ENCODE results near the gene ABCB11.

The ABCB11 gene

GRCh38 chr2:168986398-168986943 lies 44.7 kb downstream of the ABCB11 start:
- H3K4me3 ChIP-seq (ENCODE audit: low read depth, low read length) = no peak overlapping the region
- no peak for TF ChIP-seq CTCF (IDR thresholded peaks at IDR 0.05; ENCODE audit: low read depth, low read length, missing control alignments)
- DNase-seq (ENCODE audit: low read depth) = no peak
- in situ Hi-C loops (cut with HindIII; ENCODE audit: low sequenced_read_pairs) = no loop called here

- in situ Hi-C loops (cut with HindIII; ENCODE audit: low sequenced_read_pairs) = no loop called here
- no peak overlapping the region for H3K4me3 ChIP-seq (ENCODE audit: low read depth, low read length)
- DNase-seq (ENCODE audit: low read depth) = no peak
- TF ChIP-seq CTCF (IDR thresholded peaks at IDR 0.05; ENCODE audit: low read depth, low read length, missing control alignments) = no peak
Observed at GRCh38 chr2:168981651-168982050, 49.5 kb downstream of the ABCB11 start.

- DNase-seq (ENCODE audit: low read depth) = no peak
- no peak overlapping the region for H3K4me3 ChIP-seq (ENCODE audit: low read depth, low read length)
- TF ChIP-seq CTCF (IDR thresholded peaks at IDR 0.05; ENCODE audit: low read depth, low read length, missing control alignments) = no peak
- in situ Hi-C loops (cut with HindIII; ENCODE audit: low sequenced_read_pairs) = no loop called here
Observed at GRCh38 chr2:168978461-168978861, 52.7 kb downstream of the ABCB11 start.

- DNase-seq (ENCODE audit: low read depth) = no peak
- H3K4me3 ChIP-seq (ENCODE audit: low read depth, low read length) = no peak overlapping the region
- in situ Hi-C loops (cut with HindIII; ENCODE audit: low sequenced_read_pairs) = no loop called here
- TF ChIP-seq CTCF (IDR thresholded peaks at IDR 0.05; ENCODE audit: low read depth, low read length, missing control alignments) = no peak
Observed at GRCh38 chr2:168977608-168978007, 53.5 kb downstream of the ABCB11 start.

- no peak for TF ChIP-seq CTCF (IDR thresholded peaks at IDR 0.05; ENCODE audit: low read depth, low read length, missing control alignments)
- no peak for DNase-seq (ENCODE audit: low read depth)
- in situ Hi-C loops (cut with HindIII; ENCODE audit: low sequenced_read_pairs) = no loop called here
- no peak overlapping the region for H3K4me3 ChIP-seq (ENCODE audit: low read depth, low read length)
Observed at GRCh38 chr2:168976034-168976654, 55.0 kb downstream of the ABCB11 start.

GRCh38 chr2:168974428-168974827 lies 56.7 kb downstream of the ABCB11 start:
- H3K4me3 ChIP-seq (ENCODE audit: low read depth, low read length) = no peak overlapping the region
- in situ Hi-C loops (cut with HindIII; ENCODE audit: low sequenced_read_pairs) = no loop called here
- DNase-seq (ENCODE audit: low read depth) = no peak
- TF ChIP-seq CTCF (IDR thresholded peaks at IDR 0.05; ENCODE audit: low read depth, low read length, missing control alignments) = no peak
